K562 (cell line): ENCODE data around the gene SOCS2. TPM values are rescaled to one million over a fixed set of nuclear protein-coding genes. Genes with fewer than 3 reads are reported as not detected.
A peak's percentile ranks its signal among the peaks of the same experiment; 100 is the strongest.

Experiments
- CC2D1A ChIP-seq: fragments of 450-650 bp; IDR thresholded peaks from 2 replicates; pipeline ENCODE4 v1.6.1; 2017; ENCODE audit warnings: mild to moderate bottlenecking
- FOXM1 ChIP-seq, 2 experiments: fragments of 450-650 bp in 1 of 2; sonication (generic) in 1 of 2; formaldehyde crosslinking in 1 of 2; IDR thresholded peaks; 2 replicates each; pipeline versions ENCODE4 v1.6.1 to v1.9.0; 2017 to 2022; ENCODE audit warnings: low read depth in 2 of 2, mild to moderate bottlenecking in 2 of 2, missing genetic modification reagents in 1 of 2, moderate library complexity in 1 of 2
- MTA3 ChIP-seq: fragments of 450-650 bp; formaldehyde crosslinking; IDR thresholded peaks from 2 replicates; pipeline ENCODE4 v1.6.1; 2017; ENCODE audit warnings: mild to moderate bottlenecking, borderline replicate concordance
- NCOA1 ChIP-seq: fragments of 450-650 bp; IDR thresholded peaks from 2 replicates; pipeline ENCODE4 v1.6.1; 2016; ENCODE audit warnings: low read depth
- POLR2G ChIP-seq: fragments of 200-400 bp; formaldehyde crosslinking; IDR thresholded peaks from 2 replicates; pipeline ENCODE4 v1.6.1; 2017; ENCODE audit warnings: low read depth, mild to moderate bottlenecking, antibody characterized with exemption, low read length, moderate library complexity
- SIN3A ChIP-seq, 2 experiments: fragments of 150-350 bp in 1 of 2; IDR thresholded peaks; 2 replicates each; pipeline ENCODE4 v1.6.1; 2011 to 2016; ENCODE audit warnings: borderline replicate concordance in 2 of 2, low read depth in 2 of 2, low read length in 2 of 2, mild to moderate bottlenecking in 2 of 2, moderate library complexity in 2 of 2; ENCODE audit not compliant: control insufficient read depth in 1 of 2
- SNIP1 ChIP-seq: fragments of 450-650 bp; IDR thresholded peaks from 2 replicates; pipeline ENCODE4 v1.7.1; 2017; ENCODE audit warnings: low read depth, mild to moderate bottlenecking
- U2AF1 ChIP-seq: fragments of 200-400 bp; formaldehyde crosslinking; optimal IDR thresholded peaks from 2 replicates; pipeline ENCODE3; 2017; ENCODE audit warnings: mild to moderate bottlenecking, low read depth, low read length, moderate library complexity
- ZNF780A ChIP-seq: fragments of 250-450 bp; sonication (Bioruptor Pico); IDR thresholded peaks from 2 replicates; pipeline ENCODE4 v1.5.0; 2021; ENCODE audit warnings: mild to moderate bottlenecking
- polyA plus RNA-seq, 8 experiments: library from polyadenylated mRNA; depleted of rRNA in 4 of 8; stranded (reverse) in 5 of 8; unstranded in 3 of 8; fragments of >200 nt; fragmentation: Nextera tagmentation in 2 of 8; fragmentation: Illumina TruSeq in 1 of 8; extraction: Ambion mirVana in 2 of 8; extraction: Trizol in 1 of 8; gene quantifications; 2 replicates each; pipeline versions ENCODE4 v1.2.1 to v1.2.3, GENCODE V29; 2011 to 2014; ENCODE audit warnings: inconsistent platforms in 1 of 8, missing spikeins in 1 of 8
- total RNA-seq, 7 experiments: library from RNA; depleted of rRNA in 6 of 7; stranded (reverse); fragments of >200 nt in 6 of 7; fragmentation: Illumina TruSeq in 2 of 7; extraction: Trizol in 2 of 7; gene quantifications; 2 replicates each; pipeline versions ENCODE4 v1.2.1 to v1.2.3, GENCODE V29; 2011 to 2021; ENCODE audit warnings: low replicate concordance in 1 of 7
- TF ChIP-seq, protein P1 (sequence below), 2 experiments: fragments of 450-650 bp; IDR thresholded peaks; 2 replicates each; pipeline ENCODE4 v1.6.1; 2016; ENCODE audit warnings: mild to moderate bottlenecking in 2 of 2, borderline replicate concordance in 1 of 2, low read depth in 1 of 2, moderate library complexity in 1 of 2
- TF ChIP-seq, protein P2 (sequence below): fragments of 450-650 bp; formaldehyde crosslinking; conservative IDR thresholded peaks from 2 replicates; pipeline ENCODE4 v1.4.0; 2022; ENCODE audit warnings: mild to moderate bottlenecking, missing genetic modification characterization
- TF ChIP-seq, protein P3 (sequence below): fragments of 250-450 bp; sonication (Bioruptor Pico); IDR thresholded peaks from 2 replicates; pipeline ENCODE4 v1.5.0; 2021
- TF ChIP-seq, protein P4 (sequence below): fragments of 250-450 bp; sonication (Bioruptor Pico); IDR thresholded peaks from 2 replicates; pipeline ENCODE4 v1.5.0; 2021

The SOCS2 gene
- total and polyA plus RNA-seq, 9 of the 15 experiments (the other 6 are each of a cell fraction or from before 2014, with no cell fraction given), result 37.0 to 162 (median 98.7) TPM

DNA sequence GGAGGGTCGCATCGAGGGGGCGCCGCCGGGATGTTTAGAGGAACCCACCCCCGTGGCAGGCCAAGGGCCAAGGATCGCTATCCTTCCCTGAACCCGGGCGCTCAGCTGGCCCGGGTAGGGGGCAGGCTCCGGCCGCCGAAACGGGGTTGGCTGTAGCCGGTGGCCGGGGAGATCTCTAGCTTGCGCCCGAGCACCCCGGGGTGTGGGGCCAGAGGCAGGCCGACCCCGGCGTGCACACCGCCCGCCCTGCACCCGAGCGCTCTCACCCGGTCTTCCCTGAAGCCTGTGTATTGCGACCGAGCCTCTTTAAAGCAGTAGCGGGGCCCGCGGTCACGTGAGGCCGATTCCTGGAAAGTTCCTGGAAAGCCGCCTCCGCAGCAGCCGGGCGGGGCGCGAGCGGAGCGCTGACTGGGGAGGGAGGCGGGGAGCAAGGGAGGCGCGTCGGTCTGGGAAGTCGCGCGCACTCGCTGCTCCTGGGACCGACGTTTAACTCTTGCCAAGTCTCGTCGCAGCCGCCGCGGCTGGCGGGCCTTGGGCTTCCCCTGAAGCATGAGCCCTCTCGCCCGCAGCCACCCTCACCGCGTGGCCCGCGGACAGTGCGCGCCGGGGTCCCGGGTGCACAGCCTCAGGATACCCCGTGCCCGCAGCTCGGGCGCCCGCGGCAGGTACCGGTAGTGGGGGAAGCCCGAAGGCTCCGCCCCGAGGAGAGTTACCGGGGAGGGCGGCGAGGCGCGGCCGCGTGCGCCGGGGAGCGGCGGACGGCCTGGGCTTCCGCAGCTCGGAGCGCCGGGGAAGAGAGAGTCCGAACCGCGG, 1.7 kb upstream of the SOCS2 start (continued):
- peak; percentile 79; the same call in 1 of the 2 replicates for TF ChIP-seq MTA3
- TF ChIP-seq, protein P1, sequence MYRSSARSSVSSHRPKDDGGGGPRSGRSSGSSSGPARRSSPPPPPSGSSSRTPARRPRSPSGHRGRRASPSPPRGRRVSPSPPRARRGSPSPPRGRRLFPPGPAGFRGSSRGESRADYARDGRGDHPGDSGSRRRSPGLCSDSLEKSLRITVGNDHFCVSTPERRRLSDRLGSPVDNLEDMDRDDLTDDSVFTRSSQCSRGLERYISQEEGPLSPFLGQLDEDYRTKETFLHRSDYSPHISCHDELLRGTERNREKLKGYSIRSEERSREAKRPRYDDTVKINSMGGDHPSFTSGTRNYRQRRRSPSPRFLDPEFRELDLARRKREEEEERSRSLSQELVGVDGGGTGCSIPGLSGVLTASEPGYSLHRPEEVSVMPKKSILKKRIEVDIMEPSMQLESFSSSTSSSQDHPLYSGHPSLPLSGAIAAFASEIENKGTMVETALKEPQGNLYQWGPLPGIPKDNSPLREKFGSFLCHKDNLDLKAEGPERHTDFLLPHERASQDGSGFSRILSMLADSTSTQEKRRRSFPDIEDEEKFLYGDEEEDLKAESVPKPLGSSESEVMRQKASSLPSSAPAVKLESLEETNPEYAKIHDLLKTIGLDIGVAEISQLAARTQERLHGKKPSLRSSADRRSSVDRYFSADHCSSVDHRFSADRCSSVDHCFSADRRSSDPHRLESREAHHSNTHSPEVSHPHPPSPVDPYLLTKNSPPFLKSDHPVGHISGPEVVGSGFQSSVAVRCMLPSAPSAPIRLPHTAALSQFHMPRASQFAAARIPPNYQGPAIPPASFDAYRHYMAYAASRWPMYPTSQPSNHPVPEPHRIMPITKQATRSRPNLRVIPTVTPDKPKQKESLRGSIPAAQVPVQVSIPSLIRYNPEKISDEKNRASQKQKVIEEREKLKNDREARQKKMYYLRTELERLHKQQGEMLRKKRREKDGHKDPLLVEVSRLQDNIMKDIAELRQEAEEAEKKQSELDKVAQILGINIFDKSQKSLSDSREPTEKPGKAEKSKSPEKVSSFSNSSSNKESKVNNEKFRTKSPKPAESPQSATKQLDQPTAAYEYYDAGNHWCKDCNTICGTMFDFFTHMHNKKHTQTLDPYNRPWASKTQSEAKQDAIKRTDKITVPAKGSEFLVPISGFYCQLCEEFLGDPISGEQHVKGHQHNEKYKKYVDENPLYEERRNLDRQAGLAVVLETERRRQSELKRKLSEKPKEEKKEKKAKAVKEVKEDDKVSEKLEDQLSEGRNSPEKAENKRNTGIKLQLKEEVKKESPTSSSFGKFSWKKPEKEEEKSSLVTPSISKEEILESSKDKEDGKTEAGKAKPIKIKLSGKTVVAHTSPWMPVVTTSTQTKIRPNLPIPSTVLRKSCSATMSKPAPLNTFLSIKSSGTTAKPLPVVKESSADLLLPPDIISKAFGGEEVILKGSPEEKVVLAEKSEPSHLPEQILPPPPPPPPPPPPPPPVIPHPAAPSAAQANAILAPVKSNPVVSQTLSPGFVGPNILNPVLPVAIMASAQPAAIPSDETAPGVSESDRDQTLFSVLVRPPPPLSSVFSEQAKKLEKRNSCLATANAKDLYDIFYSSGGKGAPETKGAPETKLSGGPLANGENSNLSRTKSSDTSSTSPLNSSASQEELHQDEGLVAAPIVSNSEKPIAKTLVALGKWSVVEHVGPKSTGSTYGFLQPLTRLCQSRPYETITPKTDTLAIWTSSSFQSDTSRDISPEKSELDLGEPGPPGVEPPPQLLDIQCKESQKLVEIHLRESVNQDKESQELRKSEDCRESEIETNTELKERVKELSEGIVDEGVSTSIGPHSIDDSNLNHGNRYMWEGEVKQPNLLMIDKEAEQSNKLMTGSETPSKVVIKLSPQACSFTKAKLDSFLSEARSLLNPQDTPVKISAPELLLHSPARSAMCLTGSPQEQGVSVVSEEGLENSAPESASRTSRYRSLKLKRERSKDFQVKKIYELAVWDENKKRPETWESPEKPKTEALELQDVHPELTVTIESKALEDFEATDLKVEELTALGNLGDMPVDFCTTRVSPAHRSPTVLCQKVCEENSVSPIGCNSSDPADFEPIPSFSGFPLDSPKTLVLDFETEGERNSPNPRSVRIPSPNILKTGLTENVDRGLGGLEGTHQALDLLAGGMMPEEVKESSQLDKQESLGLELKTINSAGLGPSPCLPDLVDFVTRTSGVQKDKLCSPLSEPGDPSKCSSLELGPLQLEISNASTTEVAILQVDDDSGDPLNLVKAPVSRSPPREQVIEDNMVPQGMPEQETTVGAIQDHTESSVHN (IDR thresholded peaks at IDR 0.05; ENCODE audit: borderline replicate concordance in 1 of 2, low read depth in 1 of 2), result peak in 1 of 2 experiments; percentile 44; a peak in 1 of 4 replicates
- no peak; the same call in 1 of the 2 replicates for TF ChIP-seq ZNF780A
- peak; percentile 73 for TF ChIP-seq FOXM1 (IDR thresholded peaks at IDR 0.05; ENCODE audit: low read depth)
- TF ChIP-seq FOXM1 (CRISPR knock-in tag; IDR thresholded peaks at IDR 0.05; ENCODE audit: low read depth), result 0 out of 2 replicates have a peak, but pooled peaks have one; percentile 21
- TF ChIP-seq NCOA1, result peak; percentile 38; the same call in 1 of the 2 replicates
- TF ChIP-seq CC2D1A, result peak; percentile 61; the same call in 1 of the 2 replicates
- TF ChIP-seq, protein P2, sequence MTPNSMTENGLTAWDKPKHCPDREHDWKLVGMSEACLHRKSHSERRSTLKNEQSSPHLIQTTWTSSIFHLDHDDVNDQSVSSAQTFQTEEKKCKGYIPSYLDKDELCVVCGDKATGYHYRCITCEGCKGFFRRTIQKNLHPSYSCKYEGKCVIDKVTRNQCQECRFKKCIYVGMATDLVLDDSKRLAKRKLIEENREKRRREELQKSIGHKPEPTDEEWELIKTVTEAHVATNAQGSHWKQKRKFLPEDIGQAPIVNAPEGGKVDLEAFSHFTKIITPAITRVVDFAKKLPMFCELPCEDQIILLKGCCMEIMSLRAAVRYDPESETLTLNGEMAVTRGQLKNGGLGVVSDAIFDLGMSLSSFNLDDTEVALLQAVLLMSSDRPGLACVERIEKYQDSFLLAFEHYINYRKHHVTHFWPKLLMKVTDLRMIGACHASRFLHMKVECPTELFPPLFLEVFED, result no peak
- TF ChIP-seq U2AF1, result peak; percentile 74
- TF ChIP-seq, protein P3, sequence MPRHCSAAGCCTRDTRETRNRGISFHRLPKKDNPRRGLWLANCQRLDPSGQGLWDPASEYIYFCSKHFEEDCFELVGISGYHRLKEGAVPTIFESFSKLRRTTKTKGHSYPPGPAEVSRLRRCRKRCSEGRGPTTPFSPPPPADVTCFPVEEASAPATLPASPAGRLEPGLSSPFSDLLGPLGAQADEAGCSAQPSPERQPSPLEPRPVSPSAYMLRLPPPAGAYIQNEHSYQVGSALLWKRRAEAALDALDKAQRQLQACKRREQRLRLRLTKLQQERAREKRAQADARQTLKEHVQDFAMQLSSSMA (CRISPR knock-in tag), result no peak
- peak; percentile 94 for TF ChIP-seq POLR2G
- TF ChIP-seq, protein P4, sequence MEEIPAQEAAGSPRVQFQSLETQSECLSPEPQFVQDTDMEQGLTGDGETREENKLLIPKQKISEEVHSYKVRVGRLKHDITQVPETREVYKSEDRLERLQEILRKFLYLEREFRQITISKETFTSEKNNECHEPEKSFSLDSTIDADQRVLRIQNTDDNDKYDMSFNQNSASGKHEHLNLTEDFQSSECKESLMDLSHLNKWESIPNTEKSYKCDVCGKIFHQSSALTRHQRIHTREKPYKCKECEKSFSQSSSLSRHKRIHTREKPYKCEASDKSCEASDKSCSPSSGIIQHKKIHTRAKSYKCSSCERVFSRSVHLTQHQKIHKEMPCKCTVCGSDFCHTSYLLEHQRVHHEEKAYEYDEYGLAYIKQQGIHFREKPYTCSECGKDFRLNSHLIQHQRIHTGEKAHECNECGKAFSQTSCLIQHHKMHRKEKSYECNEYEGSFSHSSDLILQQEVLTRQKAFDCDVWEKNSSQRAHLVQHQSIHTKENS (CRISPR knock-in tag), result no peak
- peak in 1 of 2 experiments; percentile 43; a peak in 1 of 4 replicates for TF ChIP-seq SIN3A (IDR thresholded peaks at IDR 0.05; ENCODE audit: borderline replicate concordance in 2 of 2, control insufficient read depth in 1 of 2, low read depth in 2 of 2, low read length in 2 of 2)
- TF ChIP-seq SNIP1, result peak; percentile 90
